H9 (cell line): ENCODE results near the gene COMMD10. TPM values are rescaled to one million over a fixed set of nuclear protein-coding genes. Genes with fewer than 3 reads are reported as not detected.
A peak's percentile ranks its signal among the peaks of the same experiment; 100 is the strongest.

ENCODE experiments used
- DNase-seq: peaks from one replicate; pipeline ENCODE4 v3.0.0-alpha.2; 2017
- H2AFZ ChIP-seq: one replicate; pipeline ENCODE4 v1.6.1; 2013; ENCODE audit warnings: mild to moderate bottlenecking, low read length, control low read depth, moderate library complexity
- H2AK5ac ChIP-seq: 2 replicates; pipeline ENCODE4 v1.6.1; 2013; ENCODE audit warnings: low read length, control low read depth, mixed read lengths; ENCODE audit not compliant: insufficient read length
- H2BK120ac ChIP-seq: one replicate; pipeline ENCODE4 v1.6.1; 2013; ENCODE audit warnings: low read depth, mild to moderate bottlenecking, low read length, control low read depth, inconsistent platforms; ENCODE audit not compliant: poor library complexity, severe bottlenecking
- H2BK12ac ChIP-seq: 2 replicates; pipeline ENCODE4 v1.6.1; 2013; ENCODE audit warnings: low read length, control low read depth, mixed read lengths, low read depth; ENCODE audit not compliant: insufficient read length
- H2BK15ac ChIP-seq: 2 replicates; pipeline ENCODE4 v1.6.1; 2013; ENCODE audit warnings: low read depth, low read length, control low read depth
- H2BK20ac ChIP-seq: one replicate; pipeline ENCODE4 v1.6.1; 2013; ENCODE audit warnings: low read depth, mild to moderate bottlenecking, low read length, control low read depth, inconsistent platforms; ENCODE audit not compliant: poor library complexity, severe bottlenecking
- H2BK5ac ChIP-seq: 2 replicates; pipeline ENCODE4 v1.6.1; 2013; ENCODE audit warnings: low read length, control low read depth, mixed read lengths; ENCODE audit not compliant: insufficient read length
- H3K14ac ChIP-seq: 2 replicates; pipeline ENCODE4 v1.6.1; 2013; ENCODE audit warnings: low read length, control low read depth; ENCODE audit not compliant: insufficient read depth
- H3K18ac ChIP-seq: 2 replicates; pipeline ENCODE4 v1.6.1; 2013; ENCODE audit warnings: low read depth, mild to moderate bottlenecking, mixed read lengths, low read length, control low read depth; ENCODE audit not compliant: insufficient read length
- H3K23ac ChIP-seq: 2 replicates; pipeline ENCODE4 v1.6.1; 2013; ENCODE audit warnings: low read length, control low read depth, mixed read lengths, low read depth; ENCODE audit not compliant: insufficient read length
- H3K23me2 ChIP-seq: 2 replicates; pipeline ENCODE4 v1.6.1; 2013; ENCODE audit warnings: low read depth, mild to moderate bottlenecking, mixed read lengths, low read length, control low read depth; ENCODE audit not compliant: insufficient read length, poor library complexity, severe bottlenecking
- H3K27ac ChIP-seq: 2 replicates; pipeline ENCODE4 v1.5.1; 2013; ENCODE audit warnings: low read length, control low read depth, mixed read lengths, low read depth; ENCODE audit not compliant: insufficient read length
- H3K27me3 ChIP-seq: 2 replicates; pipeline ENCODE4 v1.6.1; 2013; ENCODE audit warnings: low read length, control low read depth, inconsistent platforms; ENCODE audit not compliant: insufficient read depth
- H3K4ac ChIP-seq: 2 replicates; pipeline ENCODE4 v1.6.1; 2013; ENCODE audit warnings: low read depth, mild to moderate bottlenecking, control low read depth, inconsistent platforms, low read length, moderate library complexity
- H3K4me1 ChIP-seq: 2 replicates; pipeline ENCODE4 v1.6.1; 2013; ENCODE audit warnings: low read length, control low read depth, inconsistent platforms; ENCODE audit not compliant: insufficient read depth
- H3K4me2 ChIP-seq: 2 replicates; pipeline ENCODE4 v1.6.1; 2013; ENCODE audit warnings: low read length, control low read depth, mixed read lengths; ENCODE audit not compliant: insufficient read length, insufficient read depth
- H3K56ac ChIP-seq: 2 replicates; pipeline ENCODE4 v1.6.1; 2013; ENCODE audit warnings: low read depth, mild to moderate bottlenecking, mixed read lengths, low read length, control low read depth; ENCODE audit not compliant: insufficient read length
- H3K79me1 ChIP-seq: 2 replicates; pipeline ENCODE4 v1.6.1; 2013; ENCODE audit warnings: low read depth, mild to moderate bottlenecking, moderate library complexity, low read length, control low read depth, inconsistent platforms; ENCODE audit not compliant: insufficient read depth, poor library complexity, severe bottlenecking
- H3K79me2 ChIP-seq: 2 replicates; pipeline ENCODE4 v1.6.1; 2013; ENCODE audit warnings: low read length, control low read depth, inconsistent platforms; ENCODE audit not compliant: insufficient read depth
- H3K9ac ChIP-seq: 2 replicates; pipeline ENCODE4 v1.6.1; 2013; ENCODE audit warnings: low read length, control low read depth, mixed read lengths; ENCODE audit not compliant: insufficient read length; ENCODE audit errors: extremely low read depth
- H3K9me3 ChIP-seq: one replicate; pipeline ENCODE4 v1.6.1; 2013; ENCODE audit warnings: low read depth, low read length, inconsistent platforms; ENCODE audit not compliant: control insufficient read depth
- H3T11ph ChIP-seq: one replicate; pipeline ENCODE4 v1.6.1; 2013; ENCODE audit warnings: mild to moderate bottlenecking, low read length, control low read depth, inconsistent platforms
- H4K20me1 ChIP-seq: one replicate; pipeline ENCODE4 v1.6.1; 2013; ENCODE audit not compliant: control insufficient read depth, insufficient read length, insufficient read depth
- H4K5ac ChIP-seq: 2 replicates; pipeline ENCODE4 v1.6.1; 2013; ENCODE audit warnings: low read depth, mild to moderate bottlenecking, mixed read lengths, low read length, control low read depth; ENCODE audit not compliant: insufficient read length
- H4K8ac ChIP-seq: replicated peaks from 2 replicates; pipeline ENCODE4 v1.6.1; 2013; ENCODE audit warnings: low read length, control low read depth, mixed read lengths, low read depth; ENCODE audit not compliant: insufficient read length
- H4K91ac ChIP-seq: 2 replicates; pipeline ENCODE4 v1.6.1; 2013; ENCODE audit warnings: low read depth, mild to moderate bottlenecking, moderate library complexity, mixed read lengths, low read length, control low read depth; ENCODE audit not compliant: insufficient read length
- H3K27ac Mint-ChIP-seq, 3 experiments: 2 replicates in 2 of 3; 3 replicates in 1 of 3; pipeline ENCODE4 v1.8.0; 2020 to 2021; ENCODE audit warnings: mixed read lengths in 3 of 3, mild to moderate bottlenecking in 1 of 3, moderate library complexity in 1 of 3
- H3K27me3 Mint-ChIP-seq: 2 replicates; pipeline ENCODE4 v1.8.0; 2021; ENCODE audit warnings: low read depth, mild to moderate bottlenecking, moderate library complexity, mixed read lengths
- H3K36me3 Mint-ChIP-seq, 3 experiments: 2 replicates in 2 of 3; 3 replicates in 1 of 3; pipeline ENCODE4 v1.8.0; 2020 to 2021; ENCODE audit warnings: low read depth in 3 of 3, mixed read lengths in 3 of 3; ENCODE audit not compliant: insufficient read depth in 1 of 3
- H3K4me1 Mint-ChIP-seq, 2 experiments: 2 replicates each; pipeline ENCODE4 v1.8.0; 2020; ENCODE audit warnings: mixed read lengths in 2 of 2
- H3K4me3 Mint-ChIP-seq, 2 experiments: 2 replicates in 1 of 2; 3 replicates in 1 of 2; pipeline ENCODE4 v1.8.0; 2020 to 2021; ENCODE audit warnings: mild to moderate bottlenecking in 2 of 2, mixed read lengths in 2 of 2, moderate library complexity in 1 of 2
- H3K9me3 Mint-ChIP-seq, 2 experiments: 2 replicates in 1 of 2; 3 replicates in 1 of 2; pipeline ENCODE4 v1.8.0; 2020; ENCODE audit warnings: mild to moderate bottlenecking in 2 of 2, mixed read lengths in 2 of 2, moderate library complexity in 1 of 2
- WGBS: extraction: QIAGEN DNeasy Blood & Tissue Kit; methylation state at CpG from one replicate; pipeline ENCODE4 v1.1.7; 2013; ENCODE audit warnings: missing lambda C conversion rate, low lambda C conversion rate, mixed read lengths; ENCODE audit not compliant: insufficient read length; ENCODE audit errors: extremely low coverage; 5-methylcytosine and 5-hydroxymethylcytosine counted together
- total RNA-seq: library from RNA; stranded (reverse); gene quantifications from 2 replicates; pipeline ENCODE4 v1.2.1, GENCODE V29; 2021
- TF ChIP-seq, protein P1 (sequence below): fragments of 200-600 bp; sonication (generic); conservative IDR thresholded peaks from 3 replicates; pipeline ENCODE4 v1.8.0; 2021; ENCODE audit warnings: antibody characterized with exemption, mild to moderate bottlenecking

The COMMD10 gene
- total RNA-seq, 1 experiment from 2014 or later = 33.9 TPM

GRCh38 chr5:116303340-116303739, 218.5 kb downstream of the COMMD10 start:
- no peak overlapping the region for H2BK15ac ChIP-seq
- H3K27me3 ChIP-seq = no peaks in the 10 kb centered on the region
- peaks cover 4% of the 10 kb centered on the region in 2 experiments for H3K9me3 Mint-ChIP-seq
- H3K79me1 ChIP-seq = no peaks in the 10 kb centered on the region
- no peak overlapping the region for H3K9ac ChIP-seq
- H4K20me1 ChIP-seq = no peaks in the 10 kb centered on the region
- no peak overlapping the region for H2BK120ac ChIP-seq
- no peak overlapping the region for H4K5ac ChIP-seq
- H4K91ac ChIP-seq = no peak overlapping the region
- TF ChIP-seq, protein P1, sequence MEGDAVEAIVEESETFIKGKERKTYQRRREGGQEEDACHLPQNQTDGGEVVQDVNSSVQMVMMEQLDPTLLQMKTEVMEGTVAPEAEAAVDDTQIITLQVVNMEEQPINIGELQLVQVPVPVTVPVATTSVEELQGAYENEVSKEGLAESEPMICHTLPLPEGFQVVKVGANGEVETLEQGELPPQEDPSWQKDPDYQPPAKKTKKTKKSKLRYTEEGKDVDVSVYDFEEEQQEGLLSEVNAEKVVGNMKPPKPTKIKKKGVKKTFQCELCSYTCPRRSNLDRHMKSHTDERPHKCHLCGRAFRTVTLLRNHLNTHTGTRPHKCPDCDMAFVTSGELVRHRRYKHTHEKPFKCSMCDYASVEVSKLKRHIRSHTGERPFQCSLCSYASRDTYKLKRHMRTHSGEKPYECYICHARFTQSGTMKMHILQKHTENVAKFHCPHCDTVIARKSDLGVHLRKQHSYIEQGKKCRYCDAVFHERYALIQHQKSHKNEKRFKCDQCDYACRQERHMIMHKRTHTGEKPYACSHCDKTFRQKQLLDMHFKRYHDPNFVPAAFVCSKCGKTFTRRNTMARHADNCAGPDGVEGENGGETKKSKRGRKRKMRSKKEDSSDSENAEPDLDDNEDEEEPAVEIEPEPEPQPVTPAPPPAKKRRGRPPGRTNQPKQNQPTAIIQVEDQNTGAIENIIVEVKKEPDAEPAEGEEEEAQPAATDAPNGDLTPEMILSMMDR = no peak
- H3K23ac ChIP-seq = no peak overlapping the region
- WGBS = no CpG with 5 or more reads among the region's 1 CpG
- H2BK12ac ChIP-seq = no peak overlapping the region
- H3K4me1 Mint-ChIP-seq = peaks cover 8 to 9% of the 10 kb centered on the region in 2 experiments
- no peaks in the 10 kb centered on the region for H3K27me3 Mint-ChIP-seq
- no peak overlapping the region for H2BK20ac ChIP-seq
- no peak overlapping the region for H3K56ac ChIP-seq
- H3K4me1 ChIP-seq = no peaks in the 10 kb centered on the region
- no peak overlapping the region for H3K27ac ChIP-seq
- H3K4ac ChIP-seq = no peak overlapping the region
- no peak overlapping the region for H3K18ac ChIP-seq
- H3K79me2 ChIP-seq = no peaks in the 10 kb centered on the region
- no peak for DNase-seq
- H3T11ph ChIP-seq = no peak overlapping the region
- H2BK5ac ChIP-seq = no peak overlapping the region
- no peaks in the 10 kb centered on the region for H3K23me2 ChIP-seq
- no peak overlapping the region for H2AFZ ChIP-seq
- H3K4me2 ChIP-seq = no peak overlapping the region
- no peak overlapping the region for H3K14ac ChIP-seq
- no peaks in the 10 kb centered on the region for H3K9me3 ChIP-seq
- H3K4me3 Mint-ChIP-seq = peak overlapping the region in 1 of 2 experiments; percentile 10; a peak in 1 of 5 replicates
- no peak overlapping the region for H4K8ac ChIP-seq
- peaks cover 22 to 33% (median 27%) of the 10 kb centered on the region in 3 experiments for H3K36me3 Mint-ChIP-seq
- no peak overlapping the region for H2AK5ac ChIP-seq
- H3K27ac Mint-ChIP-seq = peak overlapping the region; percentile 14 to 75 (median 19); a peak in 5 of 7 replicates
